HG02885 (cell line): ENCODE measurements around the gene CNR2.
A peak's percentile ranks its signal among the peaks of the same experiment; 100 is the strongest.
"Not testable (repeated sequence)": the region's sequence is repeated elsewhere in the genome, so short reads cannot be mapped to it uniquely, and the experiment has no call there.

Experiments used
- ATAC-seq: cut with Tn5 transposase; IDR thresholded peaks from one replicate; pipeline ENCODE4 v1.9.1; 2021; ENCODE audit warnings: mild to moderate bottlenecking; ENCODE audit not compliant: unreplicated experiment, poor library complexity

The CNR2 gene

GRCh38 chr1:23847482-23848095 is 65.6 kb downstream of the CNR2 start:
- ATAC-seq: not testable (repeated sequence)

- ATAC-seq: no peak
These were observed 68.0 kb downstream of the CNR2 start for GRCh38 chr1:23845163-23845562.

DNA sequence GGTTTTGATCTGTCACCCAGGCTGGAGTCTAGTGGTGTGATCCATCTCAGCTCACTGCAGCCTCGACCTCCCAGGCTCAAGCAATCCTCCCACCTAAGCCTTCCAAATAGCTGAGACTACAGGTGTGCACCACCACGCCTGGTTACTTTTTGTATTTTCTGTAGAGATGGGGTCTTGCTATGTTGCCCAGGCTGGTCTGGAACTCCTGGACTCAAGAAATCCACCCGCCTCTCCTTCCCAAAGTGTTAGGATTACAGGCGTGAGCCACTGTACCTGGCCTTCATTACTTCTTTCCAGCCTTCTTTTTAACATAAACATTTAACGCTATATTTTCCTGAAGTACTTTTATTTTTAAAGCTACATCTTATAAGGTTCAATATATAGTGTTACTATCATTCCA is 69.5 kb downstream of the CNR2 start:
- no peak for ATAC-seq

DNA sequence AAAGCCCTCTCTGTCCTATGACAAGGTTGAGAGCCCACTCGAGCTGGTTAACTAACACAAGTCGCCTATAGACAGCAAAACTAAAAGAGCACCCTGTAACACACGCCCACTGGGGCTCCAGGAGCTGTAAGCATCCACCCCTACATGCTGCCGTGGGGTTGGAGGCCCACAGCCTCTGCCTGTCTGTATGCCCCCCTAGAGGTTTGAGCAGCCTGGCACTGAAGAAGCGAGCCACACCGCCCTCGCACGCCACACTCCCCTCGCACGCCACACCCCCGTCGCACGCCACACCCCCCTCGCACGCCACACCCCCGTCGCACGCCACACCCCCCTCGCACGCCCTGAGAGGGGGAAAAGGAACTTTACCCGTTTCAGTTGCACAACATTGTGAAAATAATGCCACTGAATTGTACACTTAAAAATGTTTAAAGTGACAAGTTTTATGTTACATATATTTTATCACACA is 74.7 kb downstream of the CNR2 start:
- ATAC-seq: peak; percentile 39

GRCh38 chr1:23837908-23838307 is 75.3 kb downstream of the CNR2 start:
- ATAC-seq: no peak

DNA sequence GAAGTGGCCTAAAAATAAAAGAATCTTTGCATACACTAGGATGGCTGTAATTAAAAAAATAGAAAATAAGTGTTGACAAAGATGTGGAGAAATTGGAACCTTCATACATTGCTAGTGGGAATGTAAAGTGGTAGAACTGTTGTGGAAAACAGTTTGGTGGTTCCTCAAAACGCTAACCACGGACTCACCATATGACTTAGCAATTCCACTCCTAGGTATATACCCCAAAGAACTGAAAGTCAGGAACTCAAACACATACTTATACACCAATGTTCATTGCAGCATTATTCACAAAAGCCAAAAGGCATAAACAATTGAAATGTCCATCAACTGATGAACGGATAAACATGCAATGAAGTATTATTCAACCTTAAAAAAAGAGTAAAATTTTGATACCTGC is 77.1 kb downstream of the CNR2 start:
- no peak for ATAC-seq

GRCh38 chr1:23834156-23834555 is 79.0 kb downstream of the CNR2 start:
- ATAC-seq: not testable (repeated sequence)

- no peak for ATAC-seq
These were observed 85.4 kb downstream of the CNR2 start for GRCh38 chr1:23827717-23828116.

DNA sequence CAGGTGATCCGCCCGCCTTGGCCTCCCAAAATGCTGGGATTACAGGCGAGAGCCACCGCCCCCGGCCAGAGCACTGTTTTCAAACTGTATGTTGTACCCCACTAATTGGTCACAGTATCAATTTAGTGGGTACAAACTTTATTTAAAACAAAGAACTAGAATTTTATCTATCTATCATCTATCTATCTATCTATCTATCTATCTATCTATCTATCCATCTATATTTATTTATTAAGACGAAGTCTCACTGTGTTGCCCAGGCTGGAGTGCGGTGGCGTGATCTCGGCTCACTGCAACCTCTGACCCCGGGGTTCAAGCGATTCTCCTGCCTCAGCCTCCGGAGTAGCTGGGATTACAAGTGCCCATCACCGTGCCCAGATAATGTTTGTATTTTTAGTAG is 86.6 kb downstream of the CNR2 start:
- not testable (repeated sequence) for ATAC-seq

DNA sequence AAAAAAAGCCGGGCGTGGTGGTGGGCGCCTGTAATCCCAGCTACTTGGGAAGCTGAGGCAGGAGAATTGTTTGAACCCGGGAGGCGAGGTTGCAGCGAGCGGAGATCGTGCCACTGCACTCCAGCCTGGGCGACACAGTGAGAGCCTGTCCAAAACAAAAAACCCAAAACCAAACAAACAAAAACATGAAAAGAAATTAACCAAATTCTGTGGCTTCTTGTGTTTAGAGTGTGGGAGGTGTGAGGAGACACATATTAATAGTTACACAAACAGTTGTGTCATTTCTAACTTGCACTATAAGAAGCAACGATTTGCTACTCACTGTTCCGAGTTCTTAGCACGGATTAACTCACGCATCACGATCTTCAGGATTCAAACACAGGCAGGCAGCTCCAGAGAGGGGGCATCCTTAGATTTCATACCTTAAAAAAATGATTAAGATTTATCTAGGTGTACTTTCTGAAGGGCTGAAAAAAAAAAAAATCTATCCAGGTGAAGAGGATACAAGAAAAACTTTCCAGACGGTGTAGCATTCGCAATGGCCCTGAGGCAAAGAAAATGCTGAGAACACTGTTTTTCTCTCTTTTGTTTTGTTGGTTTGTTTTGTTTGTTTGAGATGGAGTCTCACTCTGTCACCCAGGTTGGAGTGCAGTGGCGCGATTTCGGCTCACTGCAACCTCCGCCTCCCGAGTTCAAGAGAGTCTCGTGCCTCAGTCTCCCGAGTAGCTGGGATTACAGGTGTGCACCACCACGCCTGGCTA is 87.2 kb downstream of the CNR2 start:
- peak; percentile 65 for ATAC-seq

GRCh38 chr1:23825076-23825761 is 87.9 kb downstream of the CNR2 start, which contains the start of gene HMGCL:
HMGCL (minus strand) TSS chr1:23825429; CDS start chr1:23825415, 14 bp downstream.
- ATAC-seq: peak; percentile 87

GRCh38 chr1:23824711-23825075 is 88.5 kb downstream of the CNR2 start:
- no peak for ATAC-seq

DNA sequence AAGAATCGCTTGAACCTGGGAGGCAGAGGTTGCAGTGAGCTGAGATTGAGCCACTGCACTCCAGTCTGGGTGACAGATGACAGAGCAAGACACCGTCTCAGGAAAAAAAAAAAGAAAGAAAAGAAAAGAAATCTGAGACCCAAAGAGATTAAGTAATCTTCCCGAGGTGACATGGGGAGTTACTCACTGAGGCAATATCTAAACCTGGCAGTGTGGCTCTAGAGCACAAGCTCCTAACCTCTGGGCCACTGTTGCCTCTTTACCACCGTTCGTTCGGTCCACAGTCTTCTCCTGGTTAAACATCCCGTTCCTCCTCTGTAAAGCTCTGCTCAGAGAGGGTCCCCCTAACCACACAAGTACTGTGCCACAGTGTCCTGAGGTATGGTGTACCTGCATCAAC is 89.4 kb downstream of the CNR2 start:
- no peak for ATAC-seq
